ENCODE data around the gene LYRM9. TPM values are rescaled to one million over a fixed set of nuclear protein-coding genes. Genes with fewer than 3 reads are reported as not detected.

The LYRM9 gene
- total RNA-seq, 2 experiments from 2014 or later = 5.9 to 6.1 TPM

- H3K36me3 Mint-ChIP-seq (ENCODE audit: low read depth) = peaks cover 1% of the 10 kb centered on the region
- CTCF ChIA-PET = interaction anchor here (0.6 to 10.0 kb wide), 7 partner anchors 10 to 477 kb away, joined by 3 to 225 read pairs (median 6); partner anchors contain the start of genes LYRM9 and NOS2
- no peak overlapping the region for H3K27ac Mint-ChIP-seq
- H3K4me1 Mint-ChIP-seq = peaks cover 46% of the 10 kb centered on the region
- no peaks in the 10 kb centered on the region for H3K27me3 Mint-ChIP-seq
- no peaks in the 10 kb centered on the region for H3K9me3 Mint-ChIP-seq
- DNase-seq = no peak
- POLR2A ChIA-PET = no interaction called here
- no peak overlapping the region for H3K4me3 Mint-ChIP-seq
These were observed 10.9 kb downstream of the LYRM9 start for GRCh38 chr17:27882162-27882840.

GRCh38 chr17:27879987-27880608, 13.1 kb downstream of the LYRM9 start:
- H3K4me1 Mint-ChIP-seq = peaks cover 33% of the 10 kb centered on the region
- H3K4me3 Mint-ChIP-seq = no peak overlapping the region
- H3K36me3 Mint-ChIP-seq (ENCODE audit: low read depth) = peaks cover 1% of the 10 kb centered on the region
- peak; percentile 79 for DNase-seq
- peak overlapping the region; percentile 65 for H3K27ac Mint-ChIP-seq
- no peaks in the 10 kb centered on the region for H3K27me3 Mint-ChIP-seq
- CTCF ChIA-PET = interaction anchor here (0.6 to 10.0 kb wide), 24 partner anchors 8 to 371 kb away, joined by 3 to 225 read pairs (median 4); partner anchors contain the start of genes LYRM9 and NOS2
- no peaks in the 10 kb centered on the region for H3K9me3 Mint-ChIP-seq
- POLR2A ChIA-PET = interaction anchor here (0.6 to 2.9 kb wide), 3 partner anchors 16 to 75 kb away, joined by 4 to 22 read pairs (median 12); no protein-coding TSS in a partner anchor

GRCh38 chr17:27878776-27879562, 14.2 kb downstream of the LYRM9 start:
- Mint-ChIP-seq H3K4me1 (peaks cover 26% of the 10 kb centered on the region), H3K27ac (peak overlapping the region; percentile 89), H3K36me3 (ENCODE audit: low read depth) (peaks cover 1% of the 10 kb centered on the region), H3K4me3 (no peak overlapping the region), H3K9me3 (no peaks in the 10 kb centered on the region), H3K27me3 (no peaks in the 10 kb centered on the region)
- POLR2A ChIA-PET = interaction anchor here (0.6 to 2.9 kb wide), 3 partner anchors 15 to 73 kb away, joined by 4 to 22 read pairs (median 12); no protein-coding TSS in a partner anchor
- CTCF ChIA-PET = interaction anchor here (0.6 to 10.0 kb wide), 15 partner anchors 10 to 373 kb away, joined by 3 to 225 read pairs (median 4); partner anchors contain the start of genes LYRM9 and NOS2
- DNase-seq = peak; percentile 75

GRCh38 chr17:27873746-27874145, 19.4 kb downstream of the LYRM9 start:
- DNase-seq = no peak
- Mint-ChIP-seq H3K9me3 (peaks cover 10% of the 10 kb centered on the region), H3K36me3 (ENCODE audit: low read depth) (peaks cover 6% of the 10 kb centered on the region), H3K4me1 (peaks cover 10% of the 10 kb centered on the region), H3K4me3 (no peak overlapping the region), H3K27ac (no peak overlapping the region), H3K27me3 (no peaks in the 10 kb centered on the region)
- POLR2A ChIA-PET = no interaction called here
- CTCF ChIA-PET = interaction anchor here (1.8 kb wide), 1 partner anchor 68 kb away, joined by 7 read pairs; no protein-coding TSS in a partner anchor

- DNase-seq = no peak
- ChIA-PET CTCF (no interaction called here), POLR2A (no interaction called here)
- no peak overlapping the region for H3K4me3 Mint-ChIP-seq
- no peaks in the 10 kb centered on the region for H3K27me3 Mint-ChIP-seq
- H3K27ac Mint-ChIP-seq = no peak overlapping the region
- H3K4me1 Mint-ChIP-seq = peaks cover 4% of the 10 kb centered on the region
- H3K9me3 Mint-ChIP-seq = peaks cover 10% of the 10 kb centered on the region
- H3K36me3 Mint-ChIP-seq (ENCODE audit: low read depth) = peaks cover 5% of the 10 kb centered on the region
These were observed 20.0 kb downstream of the LYRM9 start for GRCh38 chr17:27873211-27873610.

- Mint-ChIP-seq H3K4me3 (no peak overlapping the region), H3K27ac (no peak overlapping the region), H3K27me3 (no peaks in the 10 kb centered on the region), H3K9me3 (peaks cover 10% of the 10 kb centered on the region), H3K36me3 (ENCODE audit: low read depth) (peaks cover 5% of the 10 kb centered on the region), H3K4me1 (peaks cover under 1% of the 10 kb centered on the region)
- POLR2A ChIA-PET = no interaction called here
- CTCF ChIA-PET = no interaction called here
- DNase-seq = no peak
These were observed 20.4 kb downstream of the LYRM9 start for GRCh38 chr17:27872776-27873175.

GRCh38 chr17:27871407-27871806, 21.8 kb downstream of the LYRM9 start:
- H3K36me3 Mint-ChIP-seq (ENCODE audit: low read depth) = peaks cover 5% of the 10 kb centered on the region
- POLR2A ChIA-PET = no interaction called here
- H3K9me3 Mint-ChIP-seq = peaks cover 10% of the 10 kb centered on the region
- no peaks in the 10 kb centered on the region for H3K4me1 Mint-ChIP-seq
- DNase-seq = no peak
- H3K27ac Mint-ChIP-seq = no peak overlapping the region
- no peaks in the 10 kb centered on the region for H3K27me3 Mint-ChIP-seq
- CTCF ChIA-PET = interaction anchor here (0.8 to 1.5 kb wide), 2 partner anchors 9 to 13 kb away, joined by 3 to 5 read pairs; no protein-coding TSS in a partner anchor
- H3K4me3 Mint-ChIP-seq = no peak overlapping the region

GRCh38 chr17:27870345-27870744, 22.8 kb downstream of the LYRM9 start:
- no peaks in the 10 kb centered on the region for H3K4me1 Mint-ChIP-seq
- H3K9me3 Mint-ChIP-seq = peaks cover 10% of the 10 kb centered on the region
- H3K27me3 Mint-ChIP-seq = no peaks in the 10 kb centered on the region
- POLR2A ChIA-PET = no interaction called here
- peaks cover 5% of the 10 kb centered on the region for H3K36me3 Mint-ChIP-seq (ENCODE audit: low read depth)
- CTCF ChIA-PET = interaction anchor here (0.5 to 1.5 kb wide), 3 partner anchors 10 to 402 kb away, joined by 3 to 5 read pairs (median 4); no protein-coding TSS in a partner anchor
- H3K4me3 Mint-ChIP-seq = no peak overlapping the region
- no peak overlapping the region for H3K27ac Mint-ChIP-seq
- no peak for DNase-seq

- H3K4me3 Mint-ChIP-seq = no peak overlapping the region
- peaks cover 8% of the 10 kb centered on the region for H3K9me3 Mint-ChIP-seq
- CTCF ChIA-PET = interaction anchor here (0.9 kb wide), 1 partner anchor 9 kb away, joined by 3 read pairs; no protein-coding TSS in a partner anchor
- no peak for DNase-seq
- no peak overlapping the region for H3K27ac Mint-ChIP-seq
- no peaks in the 10 kb centered on the region for H3K4me1 Mint-ChIP-seq
- H3K27me3 Mint-ChIP-seq = no peaks in the 10 kb centered on the region
- H3K36me3 Mint-ChIP-seq (ENCODE audit: low read depth) = peaks cover 4% of the 10 kb centered on the region
- POLR2A ChIA-PET = no interaction called here
These were observed 24.6 kb downstream of the LYRM9 start for GRCh38 chr17:27868565-27868964.

- ChIA-PET POLR2A (no interaction called here), CTCF (interaction anchor here (1.0 to 1.2 kb wide), 2 partner anchors 9 to 57 kb away, joined by 3 read pairs; no protein-coding TSS in a partner anchor)
- Mint-ChIP-seq H3K4me1 (no peaks in the 10 kb centered on the region), H3K27me3 (no peaks in the 10 kb centered on the region), H3K27ac (no peak overlapping the region), H3K4me3 (no peak overlapping the region), H3K36me3 (ENCODE audit: low read depth) (no peaks in the 10 kb centered on the region), H3K9me3 (no peaks in the 10 kb centered on the region)
- DNase-seq = no peak
These were observed 30.3 kb downstream of the LYRM9 start for GRCh38 chr17:27862840-27863239.

GRCh38 chr17:27862004-27862403, 31.2 kb downstream of the LYRM9 start:
- H3K9me3 Mint-ChIP-seq = no peaks in the 10 kb centered on the region
- no peaks in the 10 kb centered on the region for H3K36me3 Mint-ChIP-seq (ENCODE audit: low read depth)
- ChIA-PET POLR2A (no interaction called here), CTCF (interaction anchor here (1.6 kb wide), 1 partner anchor 20 kb away, joined by 6 read pairs; no protein-coding TSS in a partner anchor)
- H3K27ac Mint-ChIP-seq = no peak overlapping the region
- no peaks in the 10 kb centered on the region for H3K27me3 Mint-ChIP-seq
- peaks cover 3% of the 10 kb centered on the region for H3K4me1 Mint-ChIP-seq
- DNase-seq = no peak
- H3K4me3 Mint-ChIP-seq = no peak overlapping the region

GRCh38 chr17:27860971-27861664, 32.0 kb downstream of the LYRM9 start:
- no peak overlapping the region for H3K27ac Mint-ChIP-seq
- CTCF ChIA-PET = interaction anchor here (0.6 to 2.4 kb wide), 4 partner anchors 21 to 1282 kb away, joined by 3 to 9 read pairs (median 5); no protein-coding TSS in a partner anchor

More at GRCh38 chr17:27860971-27861664, 32.0 kb downstream of the LYRM9 start:
- H3K4me3 Mint-ChIP-seq = no peak overlapping the region
- no peaks in the 10 kb centered on the region for H3K36me3 Mint-ChIP-seq (ENCODE audit: low read depth)
- peaks cover 8% of the 10 kb centered on the region for H3K4me1 Mint-ChIP-seq
- no peak for DNase-seq
- POLR2A ChIA-PET = no interaction called here
- H3K9me3 Mint-ChIP-seq = no peaks in the 10 kb centered on the region
- H3K27me3 Mint-ChIP-seq = no peaks in the 10 kb centered on the region

Data from activated CD4-positive, alpha-beta T cell treated with anti-CD3 and anti-CD28 coated beads, Interleukin-2, amount 10 ng/mL, durations not matched to agents 7 days and 5 days (primary cell).